K562 (cell line): ENCODE data around the gene MED17. TPM values are rescaled to one million over a fixed set of nuclear protein-coding genes. Genes with fewer than 3 reads are reported as not detected.
A peak's percentile ranks its signal among the peaks of the same experiment; 100 is the strongest.

Experiments
- CBX3 ChIP-seq, 2 experiments: IDR thresholded peaks; 1 replicate in 1 of 2; 2 replicates in 1 of 2; pipeline ENCODE4 v1.6.1; 2012; ENCODE audit warnings: inconsistent platforms in 2 of 2, low read length in 2 of 2, borderline replicate concordance in 1 of 2, control low read depth in 1 of 2
- EP300 ChIP-seq: IDR thresholded peaks from 2 replicates; pipeline ENCODE4 v1.6.1; 2012; ENCODE audit warnings: low read length, improper control_type of control experiment
- FOXK1 ChIP-seq: sonication (generic); formaldehyde crosslinking; IDR thresholded peaks from 2 replicates; pipeline ENCODE4 v1.8.0; 2022; ENCODE audit warnings: missing genetic modification reagents, mild to moderate bottlenecking, borderline replicate concordance
- FOXM1 ChIP-seq, 2 experiments: fragments of 450-650 bp in 1 of 2; sonication (generic) in 1 of 2; formaldehyde crosslinking in 1 of 2; IDR thresholded peaks; 2 replicates each; pipeline versions ENCODE4 v1.6.1 to v1.9.0; 2017 to 2022; ENCODE audit warnings: low read depth in 2 of 2, mild to moderate bottlenecking in 2 of 2, missing genetic modification reagents in 1 of 2, moderate library complexity in 1 of 2
- HMG20B ChIP-seq: fragments of 250-450 bp; sonication (Bioruptor Pico); IDR thresholded peaks from 2 replicates; pipeline ENCODE4 v1.5.0; 2021; ENCODE audit warnings: mild to moderate bottlenecking
- KLF1 ChIP-seq: fragments of 450-650 bp; IDR thresholded peaks from 2 replicates; pipeline ENCODE4 v1.6.1; 2016; ENCODE audit warnings: missing genetic modification characterization, missing compliant biosample characterization
- MYC ChIP-seq, 2 experiments: fragments of 250-450 bp in 1 of 2; sonication (Bioruptor Pico) in 1 of 2; IDR thresholded peaks; 2 replicates each; pipeline versions ENCODE4 v1.5.1 to v1.6.1; 2012 to 2021; ENCODE audit warnings: low read depth in 2 of 2, borderline replicate concordance in 1 of 2, improper control_type of control experiment in 1 of 2, low read length in 1 of 2, mild to moderate bottlenecking in 1 of 2, moderate library complexity in 1 of 2
- NCOA4 ChIP-seq: fragments of 450-650 bp; IDR thresholded peaks from 2 replicates; pipeline ENCODE4 v1.6.1; 2018; ENCODE audit warnings: mild to moderate bottlenecking; ENCODE audit not compliant: partially characterized antibody
- RB1 ChIP-seq: fragments of 450-650 bp; IDR thresholded peaks from 2 replicates; pipeline ENCODE4 v1.6.1; 2017; ENCODE audit warnings: low read depth, mild to moderate bottlenecking
- RNF2 ChIP-seq: sonication (generic); IDR thresholded peaks from 2 replicates; pipeline ENCODE4 v1.6.1; 2016
- SNIP1 ChIP-seq: fragments of 450-650 bp; IDR thresholded peaks from 2 replicates; pipeline ENCODE4 v1.7.1; 2017; ENCODE audit warnings: low read depth, mild to moderate bottlenecking
- ZC3H4 ChIP-seq: sonication (generic); formaldehyde crosslinking; IDR thresholded peaks from 2 replicates; pipeline ENCODE4 v1.9.0; 2021; ENCODE audit warnings: missing genetic modification reagents, borderline replicate concordance
- ZC3H8 ChIP-seq: fragments of 450-650 bp; IDR thresholded peaks from 2 replicates; pipeline ENCODE4 v1.6.1; 2017
- ZFP30 ChIP-seq: fragments of 250-450 bp; sonication (Bioruptor Pico); IDR thresholded peaks from 2 replicates; pipeline ENCODE4 v1.8.0; 2022; ENCODE audit warnings: moderate library complexity, mild to moderate bottlenecking, inconsistent platforms, borderline replicate concordance
- polyA plus RNA-seq, 8 experiments: library from polyadenylated mRNA; depleted of rRNA in 4 of 8; stranded (reverse) in 5 of 8; unstranded in 3 of 8; fragments of >200 nt; fragmentation: Nextera tagmentation in 2 of 8; fragmentation: Illumina TruSeq in 1 of 8; extraction: Ambion mirVana in 2 of 8; extraction: Trizol in 1 of 8; gene quantifications; 2 replicates each; pipeline versions ENCODE4 v1.2.1 to v1.2.3, GENCODE V29; 2011 to 2014; ENCODE audit warnings: inconsistent platforms in 1 of 8, missing spikeins in 1 of 8
- total RNA-seq, 7 experiments: library from RNA; depleted of rRNA in 6 of 7; stranded (reverse); fragments of >200 nt in 6 of 7; fragmentation: Illumina TruSeq in 2 of 7; extraction: Trizol in 2 of 7; gene quantifications; 2 replicates each; pipeline versions ENCODE4 v1.2.1 to v1.2.3, GENCODE V29; 2011 to 2021; ENCODE audit warnings: low replicate concordance in 1 of 7
- TF ChIP-seq, protein P1 (sequence below): fragments of 250-450 bp; sonication (Bioruptor Pico); IDR thresholded peaks from 2 replicates; pipeline ENCODE4 v1.5.0; 2021; ENCODE audit warnings: mild to moderate bottlenecking, borderline replicate concordance
- TF ChIP-seq, protein P2 (sequence below): fragments of 200-800 bp; sonication (Bioruptor generic); IDR thresholded peaks from 2 replicates; pipeline ENCODE4 v1.6.1; 2016; ENCODE audit warnings: missing genetic modification characterization, missing compliant biosample characterization

Gene MED17
- total and polyA plus RNA-seq, 9 of the 15 experiments (the other 6 are each of a cell fraction or from before 2014, with no cell fraction given) = 6.7 to 34.7 (median 26.8) TPM

DNA sequence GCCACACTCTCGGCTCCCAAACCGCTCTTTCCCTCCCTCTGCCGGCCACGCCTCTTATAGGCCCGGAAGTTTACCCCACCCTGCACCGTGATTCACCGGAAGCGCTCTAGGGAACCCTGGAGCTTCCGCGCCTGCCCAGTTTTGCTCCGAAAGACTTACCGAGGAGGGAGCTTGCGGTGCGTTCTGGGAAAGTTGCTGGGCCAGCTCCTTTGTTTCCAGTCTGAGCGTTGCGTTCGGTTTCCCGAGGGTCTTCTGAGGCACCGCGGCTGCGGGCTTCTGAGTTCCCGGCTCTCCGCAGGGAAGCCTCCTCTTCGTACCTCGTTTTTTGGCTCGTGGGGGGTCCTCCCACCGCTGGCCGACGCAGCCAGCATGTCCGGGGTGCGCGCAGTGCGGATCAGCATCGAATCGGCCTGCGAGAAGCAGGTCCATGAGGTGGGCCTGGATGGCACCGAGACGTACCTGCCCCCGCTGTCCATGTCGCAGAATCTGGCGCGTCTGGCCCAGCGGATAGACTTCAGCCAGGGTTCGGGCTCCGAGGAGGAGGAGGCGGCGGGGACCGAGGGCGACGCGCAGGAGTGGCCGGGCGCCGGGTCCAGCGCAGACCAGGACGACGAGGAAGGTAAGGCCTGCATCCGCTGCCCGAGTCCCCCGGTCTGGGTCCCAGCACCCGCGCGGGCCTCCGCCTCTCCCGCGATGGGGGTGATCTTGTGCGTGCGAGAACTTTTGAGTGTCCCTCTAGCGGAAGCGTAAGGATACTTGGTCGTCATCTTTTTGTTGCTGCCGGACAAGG, at the start of gene MED17 (continued):
- TF ChIP-seq RNF2 (peak; percentile 44; the same call in 1 of the 2 replicates), KLF1 (tag) (0 out of 2 replicates have a peak, but pooled peaks have one; percentile 45), EP300 (no peak; the same call in 1 of the 2 replicates), MYC (IDR thresholded peaks at IDR 0.05; ENCODE audit: low read depth, low read length) (peak; percentile 66), MYC (CRISPR knock-in tag; IDR thresholded peaks at IDR 0.05; ENCODE audit: borderline replicate concordance, low read depth) (peak; percentile 47), ZC3H8 (no peak), ZC3H4 (CRISPR knock-in tag) (peak; percentile 58; the same call in 1 of the 2 replicates), SNIP1 (no peak), ZFP30 (no peak), FOXK1 (CRISPR knock-in tag) (0 out of 2 replicates have a peak, but pooled peaks have one; percentile 27), CBX3 (IDR thresholded peaks at IDR 0.05; ENCODE audit: borderline replicate concordance in 1 of 2, low read length in 2 of 2) (no peak), NCOA4 (no peak), RB1 (peak; percentile 59; the same call in 1 of the 2 replicates), HMG20B (CRISPR knock-in tag) (no peak), FOXM1 (IDR thresholded peaks at IDR 0.05; ENCODE audit: low read depth) (no peak), FOXM1 (CRISPR knock-in tag; IDR thresholded peaks at IDR 0.05; ENCODE audit: low read depth) (no peak)
- TF ChIP-seq, protein P1, sequence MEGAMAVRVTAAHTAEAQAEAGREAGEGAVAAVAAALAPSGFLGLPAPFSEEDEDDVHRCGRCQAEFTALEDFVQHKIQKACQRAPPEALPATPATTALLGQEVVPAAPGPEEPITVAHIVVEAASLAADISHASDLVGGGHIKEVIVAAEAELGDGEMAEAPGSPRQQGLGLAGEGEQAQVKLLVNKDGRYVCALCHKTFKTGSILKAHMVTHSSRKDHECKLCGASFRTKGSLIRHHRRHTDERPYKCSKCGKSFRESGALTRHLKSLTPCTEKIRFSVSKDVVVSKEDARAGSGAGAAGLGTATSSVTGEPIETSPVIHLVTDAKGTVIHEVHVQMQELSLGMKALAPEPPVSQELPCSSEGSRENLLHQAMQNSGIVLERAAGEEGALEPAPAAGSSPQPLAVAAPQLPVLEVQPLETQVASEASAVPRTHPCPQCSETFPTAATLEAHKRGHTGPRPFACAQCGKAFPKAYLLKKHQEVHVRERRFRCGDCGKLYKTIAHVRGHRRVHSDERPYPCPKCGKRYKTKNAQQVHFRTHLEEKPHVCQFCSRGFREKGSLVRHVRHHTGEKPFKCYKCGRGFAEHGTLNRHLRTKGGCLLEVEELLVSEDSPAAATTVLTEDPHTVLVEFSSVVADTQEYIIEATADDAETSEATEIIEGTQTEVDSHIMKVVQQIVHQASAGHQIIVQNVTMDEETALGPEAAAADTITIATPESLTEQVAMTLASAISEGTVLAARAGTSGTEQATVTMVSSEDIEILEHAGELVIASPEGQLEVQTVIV (CRISPR knock-in tag) = no peak
- TF ChIP-seq, protein P2, sequence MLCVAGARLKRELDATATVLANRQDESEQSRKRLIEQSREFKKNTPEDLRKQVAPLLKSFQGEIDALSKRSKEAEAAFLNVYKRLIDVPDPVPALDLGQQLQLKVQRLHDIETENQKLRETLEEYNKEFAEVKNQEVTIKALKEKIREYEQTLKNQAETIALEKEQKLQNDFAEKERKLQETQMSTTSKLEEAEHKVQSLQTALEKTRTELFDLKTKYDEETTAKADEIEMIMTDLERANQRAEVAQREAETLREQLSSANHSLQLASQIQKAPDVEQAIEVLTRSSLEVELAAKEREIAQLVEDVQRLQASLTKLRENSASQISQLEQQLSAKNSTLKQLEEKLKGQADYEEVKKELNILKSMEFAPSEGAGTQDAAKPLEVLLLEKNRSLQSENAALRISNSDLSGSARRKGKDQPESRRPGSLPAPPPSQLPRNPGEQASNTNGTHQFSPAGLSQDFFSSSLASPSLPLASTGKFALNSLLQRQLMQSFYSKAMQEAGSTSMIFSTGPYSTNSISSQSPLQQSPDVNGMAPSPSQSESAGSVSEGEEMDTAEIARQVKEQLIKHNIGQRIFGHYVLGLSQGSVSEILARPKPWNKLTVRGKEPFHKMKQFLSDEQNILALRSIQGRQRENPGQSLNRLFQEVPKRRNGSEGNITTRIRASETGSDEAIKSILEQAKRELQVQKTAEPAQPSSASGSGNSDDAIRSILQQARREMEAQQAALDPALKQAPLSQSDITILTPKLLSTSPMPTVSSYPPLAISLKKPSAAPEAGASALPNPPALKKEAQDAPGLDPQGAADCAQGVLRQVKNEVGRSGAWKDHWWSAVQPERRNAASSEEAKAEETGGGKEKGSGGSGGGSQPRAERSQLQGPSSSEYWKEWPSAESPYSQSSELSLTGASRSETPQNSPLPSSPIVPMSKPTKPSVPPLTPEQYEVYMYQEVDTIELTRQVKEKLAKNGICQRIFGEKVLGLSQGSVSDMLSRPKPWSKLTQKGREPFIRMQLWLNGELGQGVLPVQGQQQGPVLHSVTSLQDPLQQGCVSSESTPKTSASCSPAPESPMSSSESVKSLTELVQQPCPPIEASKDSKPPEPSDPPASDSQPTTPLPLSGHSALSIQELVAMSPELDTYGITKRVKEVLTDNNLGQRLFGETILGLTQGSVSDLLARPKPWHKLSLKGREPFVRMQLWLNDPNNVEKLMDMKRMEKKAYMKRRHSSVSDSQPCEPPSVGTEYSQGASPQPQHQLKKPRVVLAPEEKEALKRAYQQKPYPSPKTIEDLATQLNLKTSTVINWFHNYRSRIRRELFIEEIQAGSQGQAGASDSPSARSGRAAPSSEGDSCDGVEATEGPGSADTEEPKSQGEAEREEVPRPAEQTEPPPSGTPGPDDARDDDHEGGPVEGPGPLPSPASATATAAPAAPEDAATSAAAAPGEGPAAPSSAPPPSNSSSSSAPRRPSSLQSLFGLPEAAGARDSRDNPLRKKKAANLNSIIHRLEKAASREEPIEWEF (CRISPR knock-in tag) = no peak
